ENCODE measurements around the gene NUP133. TPM values are rescaled to one million over a fixed set of nuclear protein-coding genes. Genes with fewer than 3 reads are reported as not detected.
"Not testable (repeated sequence)": the region's sequence is repeated elsewhere in the genome, so short reads cannot be mapped to it uniquely, and the experiment has no call there.

NUP133 gene
- total RNA-seq, 2 experiments from 2014 or later: 53.9 to 57.2 TPM

DNA sequence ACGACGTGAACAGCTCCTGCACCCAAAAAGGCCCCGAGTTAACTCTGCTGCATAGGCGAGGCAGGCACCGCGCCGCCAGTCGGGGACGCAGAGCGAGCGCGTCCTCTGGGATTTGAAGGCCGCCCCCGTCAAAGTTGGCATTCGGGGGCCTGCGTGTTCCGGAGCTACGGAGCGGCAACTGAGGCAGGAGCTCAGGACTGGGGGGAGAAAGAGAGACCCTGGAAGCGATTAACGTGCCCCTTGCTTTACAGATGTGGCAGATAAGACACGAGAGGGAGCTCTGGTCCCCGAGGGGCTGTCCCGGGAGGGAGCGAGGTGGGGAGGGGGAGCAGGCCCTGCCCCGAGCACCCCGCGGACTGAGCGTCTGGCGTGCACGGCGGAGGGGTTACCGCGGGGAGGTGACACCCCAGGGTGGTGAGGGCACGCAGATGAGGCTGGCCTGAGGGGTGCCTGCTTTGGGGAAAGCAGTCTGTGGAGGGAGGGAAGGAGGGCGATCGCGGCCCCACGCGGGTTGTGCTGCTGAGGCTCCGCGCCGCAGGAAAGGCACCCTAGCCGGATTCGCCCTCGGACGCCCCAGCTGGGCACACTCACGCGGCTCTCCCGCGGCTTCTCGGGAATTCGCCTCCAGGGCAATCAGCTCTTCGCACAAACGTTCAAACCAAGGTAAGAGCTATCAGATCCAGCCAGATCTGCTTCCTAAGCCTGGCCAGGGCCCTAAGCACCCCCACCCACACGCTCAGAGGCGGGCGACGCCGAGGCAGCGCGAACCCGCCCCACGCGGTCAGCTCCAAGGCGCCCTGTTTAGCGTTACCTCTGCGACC is 100.7 kb downstream of the NUP133 start:
- H3K27me3 Mint-ChIP-seq (ENCODE audit: low read depth): peaks cover 50% of the 10 kb centered on the region
- peak overlapping the region; percentile 59 for H3K4me3 Mint-ChIP-seq
- CTCF ChIA-PET: interaction anchor here (0.7 kb wide), 1 partner anchor 133 kb away, joined by 3 read pairs; no protein-coding TSS in a partner anchor
- peaks cover 22% of the 10 kb centered on the region for H3K4me1 Mint-ChIP-seq (ENCODE audit: low read depth)
- no peak overlapping the region for H3K27ac Mint-ChIP-seq
- no peaks in the 10 kb centered on the region for H3K9me3 Mint-ChIP-seq
- H3K36me3 Mint-ChIP-seq (ENCODE audit: low read depth): no peaks in the 10 kb centered on the region
- intact Hi-C loops (cut with micrococcal nuclease): no loop called here
- DNase-seq: no peak

DNA sequence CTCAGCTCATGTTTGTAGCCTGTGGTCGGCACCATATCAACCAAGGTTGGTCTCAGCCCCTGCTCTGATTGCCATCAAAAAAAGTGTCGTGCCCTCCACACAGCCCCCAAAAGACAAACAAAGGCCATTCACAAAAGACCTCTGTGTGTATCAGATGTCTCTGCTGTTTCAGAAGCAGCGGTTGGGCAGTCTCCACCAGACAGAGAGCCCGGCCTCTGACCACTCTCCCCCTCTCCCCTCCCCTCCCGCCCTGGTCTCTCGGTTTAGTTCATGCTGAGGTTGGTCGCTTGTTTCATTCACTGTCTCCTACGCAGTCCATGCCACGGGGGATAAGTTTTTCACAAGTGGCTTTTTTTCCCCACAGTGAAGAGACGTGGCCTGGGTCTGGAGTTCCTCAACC is 101.3 kb downstream of the NUP133 start:
- no peaks in the 10 kb centered on the region for H3K36me3 Mint-ChIP-seq (ENCODE audit: low read depth)
- no peak for DNase-seq
- H3K4me1 Mint-ChIP-seq (ENCODE audit: low read depth): peaks cover 22% of the 10 kb centered on the region
- CTCF ChIA-PET: interaction anchor here (0.7 kb wide), 1 partner anchor 133 kb away, joined by 3 read pairs; no protein-coding TSS in a partner anchor
- no peaks in the 10 kb centered on the region for H3K9me3 Mint-ChIP-seq
- no peak overlapping the region for H3K27ac Mint-ChIP-seq
- peaks cover 53% of the 10 kb centered on the region for H3K27me3 Mint-ChIP-seq (ENCODE audit: low read depth)
- H3K4me3 Mint-ChIP-seq: peak overlapping the region; percentile 59
- intact Hi-C loops (cut with micrococcal nuclease): no loop called here

DNA sequence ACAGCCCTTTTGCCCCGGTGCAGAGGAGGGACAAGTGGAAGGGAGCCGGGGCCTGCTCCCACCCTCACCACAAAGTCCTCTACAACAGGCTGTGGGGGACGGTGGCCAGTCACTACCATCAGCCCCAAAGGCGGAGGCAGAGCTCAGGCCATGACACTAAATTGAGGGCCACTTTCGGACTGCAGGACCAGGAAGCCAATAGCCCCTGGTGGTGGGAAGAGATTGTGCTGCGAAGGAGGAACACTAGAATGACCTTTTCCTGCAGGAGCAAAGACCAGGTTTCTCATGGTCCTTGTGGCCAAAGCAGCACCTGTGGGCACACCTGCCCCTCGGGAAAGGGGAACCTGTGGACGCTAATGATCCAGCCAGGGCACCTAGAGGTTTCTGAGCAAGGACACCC is 104.6 kb downstream of the NUP133 start:
- H3K36me3 Mint-ChIP-seq (ENCODE audit: low read depth): no peaks in the 10 kb centered on the region
- no peak overlapping the region for H3K4me3 Mint-ChIP-seq
- CTCF ChIA-PET: interaction anchor here (0.6 kb wide), 1 partner anchor 99 kb away, joined by 6 read pairs; no protein-coding TSS in a partner anchor
- H3K9me3 Mint-ChIP-seq: no peaks in the 10 kb centered on the region
- H3K27ac Mint-ChIP-seq: no peak overlapping the region
- peaks cover 6% of the 10 kb centered on the region for H3K4me1 Mint-ChIP-seq (ENCODE audit: low read depth)
- no peak for DNase-seq
- H3K27me3 Mint-ChIP-seq (ENCODE audit: low read depth): peaks cover 39% of the 10 kb centered on the region
- intact Hi-C loops (cut with micrococcal nuclease): no loop called here

DNA sequence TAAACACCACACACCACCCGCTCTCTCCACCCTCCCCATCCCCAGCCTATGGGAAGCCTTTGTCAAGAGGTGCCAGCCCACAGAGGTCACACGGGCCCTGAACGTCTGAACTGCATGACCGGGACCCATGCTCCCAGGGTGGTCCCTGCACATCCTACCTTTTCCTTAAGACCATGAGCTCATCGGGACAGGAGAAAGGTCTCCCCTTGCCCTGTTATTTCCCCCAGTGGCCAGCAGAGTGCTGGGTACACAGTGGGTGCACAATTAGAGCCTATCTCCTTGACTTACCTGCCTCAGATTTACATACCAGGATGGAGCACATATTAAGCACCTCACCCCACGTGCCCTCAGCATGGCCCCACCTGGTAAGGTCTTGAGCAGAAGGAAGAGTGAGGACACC is 105.1 kb downstream of the NUP133 start:
- no peak for DNase-seq
- Mint-ChIP-seq H3K36me3 (ENCODE audit: low read depth) (no peaks in the 10 kb centered on the region), H3K9me3 (no peaks in the 10 kb centered on the region), H3K4me3 (no peak overlapping the region), H3K27ac (no peak overlapping the region), H3K4me1 (ENCODE audit: low read depth) (peaks cover 6% of the 10 kb centered on the region), H3K27me3 (ENCODE audit: low read depth) (peaks cover 34% of the 10 kb centered on the region)
- CTCF ChIA-PET: no interaction called here
- intact Hi-C loops (cut with micrococcal nuclease): no loop called here

DNA sequence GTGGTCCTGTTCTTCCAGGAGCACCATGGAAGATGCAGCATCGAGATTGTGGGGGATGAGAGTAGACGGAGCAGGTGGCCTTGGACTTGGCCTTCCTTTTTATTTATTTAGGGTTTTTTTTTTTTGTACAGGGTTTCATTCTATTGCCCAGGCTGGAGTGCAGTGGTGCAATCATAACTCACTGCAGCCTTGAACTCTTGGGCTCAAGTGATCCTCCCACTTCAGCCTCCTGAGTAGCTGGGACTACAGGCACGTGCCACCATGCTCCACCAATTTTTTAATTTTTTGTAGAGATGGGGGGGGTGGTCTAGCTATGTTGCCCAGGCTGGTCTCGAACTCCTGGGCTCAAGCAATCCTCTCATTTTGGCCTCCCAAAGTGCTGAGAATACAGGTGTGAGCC is 105.8 kb downstream of the NUP133 start:
- CTCF ChIA-PET, H3K27ac Mint-ChIP-seq: not testable (repeated sequence)

DNA sequence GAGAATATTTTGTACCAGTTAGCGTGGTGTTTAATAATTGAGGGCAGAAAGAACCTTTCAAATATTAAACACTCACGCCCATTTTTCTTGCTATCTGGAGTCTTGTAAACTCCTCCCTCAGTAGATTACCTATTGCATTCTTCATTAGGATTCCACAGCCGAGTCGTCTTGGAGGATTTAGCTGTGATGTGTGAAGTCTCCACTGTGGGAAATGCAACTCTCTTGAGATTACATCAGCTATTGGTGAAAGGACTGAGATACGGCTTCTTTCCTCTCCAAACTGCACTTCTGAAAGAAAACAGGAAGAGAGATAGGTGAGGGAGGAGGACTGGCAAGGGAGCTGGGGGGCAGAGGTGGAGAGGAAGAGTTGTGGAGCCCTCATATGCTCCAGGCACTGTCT is 110.4 kb downstream of the NUP133 start:
- no peak overlapping the region for H3K4me3 Mint-ChIP-seq
- CTCF ChIA-PET: no interaction called here
- H3K4me1 Mint-ChIP-seq (ENCODE audit: low read depth): no peaks in the 10 kb centered on the region
- intact Hi-C loops (cut with micrococcal nuclease): no loop called here
- H3K27me3 Mint-ChIP-seq (ENCODE audit: low read depth): peaks cover 14% of the 10 kb centered on the region
- no peak overlapping the region for H3K27ac Mint-ChIP-seq
- no peaks in the 10 kb centered on the region for H3K36me3 Mint-ChIP-seq (ENCODE audit: low read depth)
- H3K9me3 Mint-ChIP-seq: no peaks in the 10 kb centered on the region
- no peak for DNase-seq

More for the DNA sequence above, 105.8 kb downstream of the NUP133 start:
- H3K9me3 Mint-ChIP-seq; intact Hi-C loops (cut with micrococcal nuclease); H3K4me1 Mint-ChIP-seq (ENCODE audit: low read depth); H3K4me3 Mint-ChIP-seq; H3K36me3 Mint-ChIP-seq (ENCODE audit: low read depth); DNase-seq: not testable (repeated sequence)
- peaks cover 27% of the 10 kb centered on the region for H3K27me3 Mint-ChIP-seq (ENCODE audit: low read depth)

DNA sequence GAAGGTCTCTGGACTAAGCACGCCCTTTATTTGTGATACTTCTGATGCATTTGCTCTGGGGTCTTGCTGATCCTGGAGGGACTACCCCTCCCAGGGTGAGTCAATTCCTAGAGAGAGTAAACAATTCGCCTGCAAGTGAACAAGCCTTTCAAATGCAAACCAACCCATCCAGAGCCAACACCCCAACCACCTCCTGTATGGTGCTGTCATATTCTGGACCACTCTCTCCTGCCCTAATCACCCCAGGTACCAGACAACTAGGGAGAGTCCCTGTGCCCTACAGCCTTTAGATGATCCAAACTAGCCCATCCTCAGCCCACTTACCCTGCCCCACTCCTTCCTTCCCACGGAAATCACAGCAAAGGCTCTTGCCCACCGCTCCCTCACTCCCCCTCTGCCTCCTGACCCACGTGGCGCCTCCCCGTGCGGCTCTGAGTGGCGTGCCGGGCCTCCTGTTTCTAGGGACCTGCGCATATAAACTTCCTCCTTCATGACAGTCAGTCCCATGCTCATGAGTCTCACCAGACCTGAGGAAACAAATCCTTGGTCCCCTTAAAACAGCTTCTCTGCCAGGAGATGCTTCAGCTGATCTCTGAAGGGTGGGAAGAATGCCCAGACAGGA is 111.4 kb downstream of the NUP133 start:
- H3K36me3 Mint-ChIP-seq (ENCODE audit: low read depth): no peaks in the 10 kb centered on the region
- no peak overlapping the region for H3K27ac Mint-ChIP-seq
- H3K4me3 Mint-ChIP-seq: no peak overlapping the region
- no peaks in the 10 kb centered on the region for H3K4me1 Mint-ChIP-seq (ENCODE audit: low read depth)
- no peaks in the 10 kb centered on the region for H3K9me3 Mint-ChIP-seq
- no peak for DNase-seq
- peaks cover 11% of the 10 kb centered on the region for H3K27me3 Mint-ChIP-seq (ENCODE audit: low read depth)
- CTCF ChIA-PET: interaction anchor here (0.6 kb wide), 1 partner anchor 913 kb away, joined by 3 read pairs; no protein-coding TSS in a partner anchor
- intact Hi-C loops (cut with micrococcal nuclease): no loop called here

DNA sequence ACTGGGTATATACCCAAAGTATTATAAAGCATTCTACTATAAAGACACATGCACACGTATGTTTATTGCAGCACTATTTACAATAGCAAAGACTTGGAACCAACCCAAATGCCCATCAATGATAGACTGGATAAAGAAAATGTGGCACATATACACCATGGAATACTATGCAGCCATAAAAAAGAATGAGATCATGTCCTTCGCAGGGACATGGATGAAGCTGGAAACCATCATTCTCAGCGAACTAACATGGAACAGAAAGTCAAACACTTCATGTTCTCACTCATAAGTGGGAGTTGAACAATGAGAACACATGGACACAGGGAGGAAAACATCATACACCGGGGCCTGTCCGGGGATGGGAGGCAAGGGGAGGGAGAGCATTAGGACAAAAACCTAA is 113.6 kb downstream of the NUP133 start:
- H3K27me3 Mint-ChIP-seq (ENCODE audit: low read depth): not testable (repeated sequence)

DNA sequence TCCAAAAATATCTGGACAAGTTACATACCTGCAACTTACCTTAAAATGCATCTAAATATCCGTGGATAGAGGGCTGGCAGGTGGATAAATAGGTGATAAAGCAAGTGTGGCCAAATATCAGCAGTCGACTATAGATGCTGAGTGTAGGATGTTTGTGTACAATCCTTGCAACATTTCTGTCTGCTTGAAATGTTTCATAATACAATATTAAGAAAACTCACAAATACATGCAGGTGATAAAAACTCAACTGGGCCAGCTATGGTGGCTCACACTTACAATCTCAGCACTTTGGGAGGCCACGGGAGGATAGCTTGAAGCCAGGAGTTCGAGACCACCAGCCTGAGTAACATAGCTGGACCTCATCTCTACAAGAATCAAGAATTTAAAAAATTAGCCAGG is 115.2 kb downstream of the NUP133 start:
- intact Hi-C loops (cut with micrococcal nuclease): no loop called here
- Mint-ChIP-seq H3K4me3 (no peak overlapping the region), H3K27me3 (ENCODE audit: low read depth) (peaks cover 11% of the 10 kb centered on the region), H3K36me3 (ENCODE audit: low read depth) (no peaks in the 10 kb centered on the region), H3K9me3 (no peaks in the 10 kb centered on the region), H3K27ac (no peak overlapping the region), H3K4me1 (ENCODE audit: low read depth) (no peaks in the 10 kb centered on the region)
- no peak for DNase-seq
- CTCF ChIA-PET: no interaction called here

More for the DNA sequence above, 113.6 kb downstream of the NUP133 start:
- H3K9me3 Mint-ChIP-seq; H3K4me3 Mint-ChIP-seq; H3K4me1 Mint-ChIP-seq (ENCODE audit: low read depth); intact Hi-C loops (cut with micrococcal nuclease); CTCF ChIA-PET; H3K36me3 Mint-ChIP-seq (ENCODE audit: low read depth); DNase-seq; H3K27ac Mint-ChIP-seq: not testable (repeated sequence)

Other genes with a start within 250 kb of the NUP133 start
- gene RAB4A, start 237.2 kb downstream of the NUP133 start, total RNA-seq: 10 to 100 TPM; 15.8 to 19.9 TPM
- 1 to 10 TPM; 4.9 to 5.0 TPM for gene CCSAP, start 165.3 kb downstream of the NUP133 start, total RNA-seq
- not detected for gene ACTA1, start 74.2 kb downstream of the NUP133 start, total RNA-seq
- 10 to 100 TPM; 18.9 to 19.1 TPM for gene ABCB10, start 50.4 kb upstream of the NUP133 start, total RNA-seq
- 10 to 100 TPM; 10.3 TPM for gene TAF5L, start 117.8 kb upstream of the NUP133 start, total RNA-seq
- gene URB2, start 117.9 kb upstream of the NUP133 start, total RNA-seq: 10 to 100 TPM in 1 of 2 experiments, 1 to 10 TPM in 1; 9.5 to 10.0 TPM